HG02970 (cell line): ENCODE data around the gene LHX3.

Source experiments
- ATAC-seq: cut with Tn5 transposase; IDR thresholded peaks from one replicate; pipeline ENCODE4 v1.9.1; 2021; ENCODE audit warnings: mild to moderate bottlenecking, moderate library complexity, moderate number of reproducible peaks; ENCODE audit not compliant: unreplicated experiment, low FRiP score

The LHX3 gene

GRCh38 chr9:136211006-136211405 is 6.1 kb upstream of the LHX3 start:
- ATAC-seq = no peak

GRCh38 chr9:136210276-136210675 is 5.3 kb upstream of the LHX3 start:
- no peak for ATAC-seq

GRCh38 chr9:136209786-136210185 is 4.9 kb upstream of the LHX3 start:
- ATAC-seq = no peak

GRCh38 chr9:136209232-136209631 is 4.3 kb upstream of the LHX3 start:
- no peak for ATAC-seq

- no peak for ATAC-seq
These were observed 3.7 kb upstream of the LHX3 start for GRCh38 chr9:136208675-136209074.

GRCh38 chr9:136207616-136208015 is 2.7 kb upstream of the LHX3 start:
- ATAC-seq = no peak

- no peak for ATAC-seq
These were observed 1.8 kb upstream of the LHX3 start for GRCh38 chr9:136206602-136207275.

- no peak for ATAC-seq
These were observed 722 bp upstream of the LHX3 start for GRCh38 chr9:136205707-136205992.

GRCh38 chr9:136204145-136204805 is 653 bp downstream of the LHX3 start:
- no peak for ATAC-seq

- no peak for ATAC-seq
These were observed 1.4 kb downstream of the LHX3 start for GRCh38 chr9:136203408-136204144.

GRCh38 chr9:136202454-136203407 is 2.2 kb downstream of the LHX3 start:
- no peak for ATAC-seq

- ATAC-seq = no peak
These were observed 3.1 kb downstream of the LHX3 start for GRCh38 chr9:136201609-136202453.

- no peak for ATAC-seq
These were observed 3.8 kb downstream of the LHX3 start for GRCh38 chr9:136201174-136201573.

GRCh38 chr9:136200424-136200823 is 4.5 kb downstream of the LHX3 start:
- no peak for ATAC-seq

GRCh38 chr9:136199391-136200288 is 5.3 kb downstream of the LHX3 start:
- no peak for ATAC-seq

GRCh38 chr9:136198605-136199083 is 6.3 kb downstream of the LHX3 start:
- no peak for ATAC-seq

- no peak for ATAC-seq
These were observed 6.9 kb downstream of the LHX3 start for GRCh38 chr9:136197930-136198604.
